ENCODE data around the gene CDKN2AIP.
"Not testable (repeated sequence)": the region's sequence is repeated elsewhere in the genome, so short reads cannot be mapped to it uniquely, and the experiment has no call there.

Gene CDKN2AIP

DNA sequence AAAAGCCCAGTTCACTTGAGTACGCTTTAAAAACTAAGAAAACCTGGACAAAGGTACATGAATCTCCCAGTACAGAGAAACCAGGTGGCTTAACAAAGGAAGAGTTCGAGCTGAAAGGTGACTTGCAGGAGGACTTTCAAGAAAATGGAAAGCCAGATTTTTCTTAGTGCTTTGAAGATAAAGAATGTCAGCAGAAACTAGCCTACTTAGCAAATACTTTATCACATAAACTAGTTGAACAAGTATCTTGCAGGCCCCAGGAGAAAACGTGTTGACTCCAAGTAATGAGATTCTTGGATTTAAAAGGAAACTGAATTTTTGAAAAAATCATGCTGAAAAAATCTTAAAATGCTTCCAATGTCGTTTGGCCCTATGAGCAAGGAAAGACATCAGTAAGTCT is 26.4 kb downstream of the CDKN2AIP start:
- Histone ChIP-seq H3K9me3 (ENCODE audit: control insufficient read depth, insufficient read depth, low read length) (no peaks in the 10 kb centered on the region; the same call in 1 of the 2 replicates), H3K36me3 (ENCODE audit: control insufficient read depth, insufficient read depth, low read length) (no peaks in the 10 kb centered on the region), H3K4me3 (ENCODE audit: low read depth, low read length) (no peak overlapping the region), H3K27me3 (ENCODE audit: control insufficient read depth, insufficient read depth, low read length) (no peaks in the 10 kb centered on the region), H3K9ac (ENCODE audit: low read depth, low read length) (no peak overlapping the region), H3K4me1 (ENCODE audit: control insufficient read depth, insufficient read depth, low read length) (0 out of 2 replicates have a peak, but pooled peaks cover 3% of the 10 kb centered on the region), H3K27ac (ENCODE audit: low read depth, low read length) (no peak overlapping the region)

DNA sequence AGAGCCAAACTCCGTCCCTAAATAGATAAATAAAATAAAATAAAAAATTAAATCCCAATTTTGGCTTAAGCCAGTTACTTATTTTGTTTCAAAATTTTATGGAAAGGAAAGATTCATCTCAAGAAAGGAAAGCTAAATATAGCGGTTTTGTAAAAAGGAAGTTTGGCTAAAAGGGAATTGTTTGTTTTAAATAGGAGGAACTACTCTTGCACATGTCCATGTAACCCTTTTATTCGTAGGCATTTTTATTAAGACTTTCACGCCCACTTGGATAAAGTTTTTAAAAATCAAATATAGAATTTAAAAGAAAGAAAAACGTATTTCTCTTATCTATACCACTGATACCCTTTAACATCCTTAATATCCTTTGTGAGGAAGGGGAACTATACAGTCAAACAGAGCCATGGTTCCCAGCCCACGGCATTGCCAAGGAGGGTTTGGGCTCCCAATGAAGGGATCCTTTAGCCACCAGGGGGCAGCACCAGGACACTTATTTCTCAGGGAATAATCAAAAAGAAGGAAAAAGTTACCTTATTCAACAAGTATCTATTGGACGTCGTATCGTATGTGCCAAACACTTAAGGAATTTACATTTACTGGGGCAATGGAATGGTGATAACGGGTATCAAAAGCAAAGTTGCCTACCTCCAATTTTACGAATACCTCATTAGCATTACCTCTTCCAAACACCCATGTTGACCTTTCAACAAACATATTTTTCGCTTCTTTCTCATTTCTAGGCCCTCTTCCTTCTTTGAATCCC is 27.7 kb downstream of the CDKN2AIP start:
- H3K4me1 ChIP-seq (ENCODE audit: control insufficient read depth, insufficient read depth, low read length): 0 out of 2 replicates have a peak, but pooled peaks cover 3% of the 10 kb centered on the region
- no peak overlapping the region for H3K9ac ChIP-seq (ENCODE audit: low read depth, low read length)
- H3K9me3 ChIP-seq (ENCODE audit: control insufficient read depth, insufficient read depth, low read length): no peaks in the 10 kb centered on the region; the same call in 1 of the 2 replicates
- no peak overlapping the region for H3K4me3 ChIP-seq (ENCODE audit: low read depth, low read length)
- H3K27me3 ChIP-seq (ENCODE audit: control insufficient read depth, insufficient read depth, low read length): no peaks in the 10 kb centered on the region
- H3K27ac ChIP-seq (ENCODE audit: low read depth, low read length): no peak overlapping the region
- H3K36me3 ChIP-seq (ENCODE audit: control insufficient read depth, insufficient read depth, low read length): no peaks in the 10 kb centered on the region

DNA sequence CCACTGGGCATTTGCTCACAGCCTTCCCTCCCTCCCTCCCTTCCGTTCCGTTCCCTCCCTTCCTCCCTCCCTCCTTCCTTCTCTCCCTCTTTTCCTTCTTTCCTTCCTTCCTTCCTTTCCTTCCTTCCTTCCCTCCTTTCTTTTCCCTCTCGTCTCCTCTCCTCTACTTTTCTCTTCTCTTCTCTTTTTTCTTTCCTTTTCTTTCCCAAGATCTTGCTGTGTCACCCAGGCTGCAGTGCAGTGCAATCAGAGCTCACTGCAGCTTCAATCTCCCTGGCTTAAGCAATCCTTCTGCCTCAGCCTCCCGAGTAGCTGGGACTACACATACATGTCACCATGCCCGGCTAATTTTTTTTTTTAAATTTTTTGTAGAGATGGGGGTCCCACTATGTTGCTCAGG is 33.7 kb downstream of the CDKN2AIP start:
- H3K36me3 ChIP-seq (ENCODE audit: control insufficient read depth, insufficient read depth, low read length): no peaks in the 10 kb centered on the region
- H3K27ac ChIP-seq (ENCODE audit: low read depth, low read length): no peak overlapping the region
- H3K9ac ChIP-seq (ENCODE audit: low read depth, low read length): no peak overlapping the region
- H3K4me3 ChIP-seq (ENCODE audit: low read depth, low read length): no peak overlapping the region
- no peaks in the 10 kb centered on the region for H3K27me3 ChIP-seq (ENCODE audit: control insufficient read depth, insufficient read depth, low read length)
- 0 out of 2 replicates have a peak, but pooled peaks cover 3% of the 10 kb centered on the region for H3K4me1 ChIP-seq (ENCODE audit: control insufficient read depth, insufficient read depth, low read length)
- no peaks in the 10 kb centered on the region for H3K9me3 ChIP-seq (ENCODE audit: control insufficient read depth, insufficient read depth, low read length)

DNA sequence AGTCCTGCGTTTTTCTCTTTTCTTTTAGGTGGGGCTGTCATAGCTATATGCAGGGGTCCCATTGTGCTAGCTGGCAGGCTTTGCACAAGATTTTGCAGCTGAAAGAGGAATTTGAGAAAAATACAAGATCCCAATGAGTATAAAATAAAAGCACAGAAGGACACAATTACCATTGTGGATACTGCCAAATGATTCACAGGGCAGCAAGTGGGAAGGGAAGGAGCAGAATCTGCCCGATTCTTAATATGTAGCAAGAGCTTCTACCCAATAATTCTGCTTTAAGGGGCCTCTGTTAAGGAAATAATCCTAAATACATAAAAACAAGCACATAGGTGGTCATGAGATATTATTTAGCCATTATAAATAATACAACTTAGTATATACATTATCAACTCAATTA is 34.5 kb downstream of the CDKN2AIP start:
- Histone ChIP-seq H3K27me3 (ENCODE audit: control insufficient read depth, insufficient read depth, low read length) (no peaks in the 10 kb centered on the region), H3K36me3 (ENCODE audit: control insufficient read depth, insufficient read depth, low read length) (no peaks in the 10 kb centered on the region), H3K4me3 (ENCODE audit: low read depth, low read length) (no peak overlapping the region), H3K9me3 (ENCODE audit: control insufficient read depth, insufficient read depth, low read length) (no peaks in the 10 kb centered on the region), H3K9ac (ENCODE audit: low read depth, low read length) (no peak overlapping the region), H3K4me1 (ENCODE audit: control insufficient read depth, insufficient read depth, low read length) (0 out of 2 replicates have a peak, but pooled peaks cover 3% of the 10 kb centered on the region), H3K27ac (ENCODE audit: low read depth, low read length) (no peak overlapping the region)

DNA sequence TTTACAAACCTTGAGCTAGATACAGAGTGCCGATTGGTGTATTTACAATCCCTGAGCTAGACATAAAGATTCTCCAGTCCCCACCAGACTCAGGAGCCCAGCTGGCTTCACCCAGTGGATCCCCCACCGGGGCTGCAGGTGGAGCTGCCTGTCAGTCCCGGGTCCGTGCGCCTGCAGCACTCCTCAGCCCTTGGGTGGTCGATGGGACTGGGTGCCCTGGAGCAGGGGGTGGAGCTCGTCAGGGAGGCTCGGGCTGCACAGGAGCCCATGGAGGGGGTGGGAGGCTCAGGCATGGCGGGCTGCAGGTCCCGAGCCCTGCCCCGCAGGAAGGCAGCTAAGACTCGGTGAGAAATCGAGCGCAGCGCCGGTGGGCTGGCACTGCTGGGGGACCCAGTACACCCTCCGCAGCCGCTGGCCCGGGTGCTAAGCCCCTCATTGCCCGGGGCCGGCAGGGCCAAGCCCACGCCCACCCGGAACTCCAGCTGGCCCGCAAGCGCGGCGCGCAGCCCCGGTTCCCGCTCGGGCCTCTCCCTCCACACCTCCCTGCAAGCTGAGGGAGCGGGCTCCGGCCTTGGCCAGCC is 38.2 kb downstream of the CDKN2AIP start:
- not testable (repeated sequence) for H3K4me1 ChIP-seq (ENCODE audit: control insufficient read depth, insufficient read depth, low read length); H3K9me3 ChIP-seq (ENCODE audit: control insufficient read depth, insufficient read depth, low read length); H3K36me3 ChIP-seq (ENCODE audit: control insufficient read depth, insufficient read depth, low read length); H3K27me3 ChIP-seq (ENCODE audit: control insufficient read depth, insufficient read depth, low read length); H3K4me3 ChIP-seq (ENCODE audit: low read depth, low read length); H3K27ac ChIP-seq (ENCODE audit: low read depth, low read length); H3K9ac ChIP-seq (ENCODE audit: low read depth, low read length)

DNA sequence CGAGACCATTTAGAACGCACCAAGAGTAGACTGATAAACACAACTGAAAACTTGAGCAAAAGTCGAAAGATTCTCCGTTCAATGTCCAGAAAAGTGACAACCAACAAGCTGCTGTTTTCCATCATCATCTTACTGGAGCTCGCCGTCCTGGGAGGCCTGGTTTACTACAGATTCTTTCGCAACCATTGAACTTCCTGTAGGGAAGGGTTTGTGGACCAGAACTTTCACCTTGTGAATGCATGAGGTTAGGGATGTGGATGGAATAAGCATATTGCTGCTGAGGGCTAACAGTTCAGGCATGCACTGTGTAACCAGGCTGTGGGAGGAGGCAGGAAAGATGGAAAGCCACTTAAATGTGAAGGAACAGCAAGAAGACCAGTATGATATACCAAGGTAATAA is 39.6 kb downstream of the CDKN2AIP start:
- Histone ChIP-seq H3K27me3 (ENCODE audit: control insufficient read depth, insufficient read depth, low read length) (no peaks in the 10 kb centered on the region), H3K9me3 (ENCODE audit: control insufficient read depth, insufficient read depth, low read length) (no peaks in the 10 kb centered on the region), H3K4me1 (ENCODE audit: control insufficient read depth, insufficient read depth, low read length) (0 out of 2 replicates have a peak, but pooled peaks cover under 1% of the 10 kb centered on the region), H3K4me3 (ENCODE audit: low read depth, low read length) (no peak overlapping the region), H3K9ac (ENCODE audit: low read depth, low read length) (no peak overlapping the region), H3K36me3 (ENCODE audit: control insufficient read depth, insufficient read depth, low read length) (no peaks in the 10 kb centered on the region), H3K27ac (ENCODE audit: low read depth, low read length) (no peak overlapping the region)

DNA sequence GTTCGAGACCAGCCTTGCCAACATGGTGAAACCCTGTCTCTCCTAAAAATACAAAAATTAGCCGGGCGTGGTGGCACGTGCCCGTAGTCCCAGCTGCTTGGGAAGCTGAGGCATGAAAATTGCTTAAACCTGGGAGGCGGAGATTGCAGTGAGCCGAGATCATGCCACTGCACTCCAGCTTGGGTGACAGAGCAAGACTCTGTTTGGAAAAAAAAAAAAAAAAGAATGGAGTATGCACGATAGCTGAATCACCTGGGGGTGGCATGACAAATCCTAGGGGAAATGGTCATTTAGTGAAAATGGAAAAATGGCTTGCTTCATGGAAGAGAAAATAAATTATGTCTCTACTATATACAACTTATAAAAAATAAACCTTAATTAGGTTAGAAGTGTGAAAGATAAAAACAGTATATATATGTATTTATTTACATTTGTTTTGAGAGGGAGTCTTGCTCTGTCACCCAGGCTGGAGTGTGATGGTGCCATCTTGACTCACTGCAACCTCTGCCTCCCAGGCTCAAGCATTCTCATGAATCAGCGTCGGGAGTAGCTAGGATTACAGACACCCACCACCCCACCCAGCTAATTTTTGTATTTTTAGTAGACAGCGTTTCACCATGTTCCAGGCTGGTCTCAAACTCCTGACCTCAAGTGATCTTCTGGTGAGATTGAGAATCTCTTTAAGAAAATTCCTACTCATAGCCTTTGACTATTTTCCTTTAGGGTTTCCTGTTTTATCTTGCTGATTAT is 41.1 kb downstream of the CDKN2AIP start:
- no peaks in the 10 kb centered on the region for H3K36me3 ChIP-seq (ENCODE audit: control insufficient read depth, insufficient read depth, low read length)
- H3K9me3 ChIP-seq (ENCODE audit: control insufficient read depth, insufficient read depth, low read length): no peaks in the 10 kb centered on the region
- H3K9ac ChIP-seq (ENCODE audit: low read depth, low read length): no peak overlapping the region
- H3K27ac ChIP-seq (ENCODE audit: low read depth, low read length): no peak overlapping the region
- H3K4me3 ChIP-seq (ENCODE audit: low read depth, low read length): no peak overlapping the region
- no peaks in the 10 kb centered on the region for H3K27me3 ChIP-seq (ENCODE audit: control insufficient read depth, insufficient read depth, low read length)
- no peaks in the 10 kb centered on the region for H3K4me1 ChIP-seq (ENCODE audit: control insufficient read depth, insufficient read depth, low read length)

DNA sequence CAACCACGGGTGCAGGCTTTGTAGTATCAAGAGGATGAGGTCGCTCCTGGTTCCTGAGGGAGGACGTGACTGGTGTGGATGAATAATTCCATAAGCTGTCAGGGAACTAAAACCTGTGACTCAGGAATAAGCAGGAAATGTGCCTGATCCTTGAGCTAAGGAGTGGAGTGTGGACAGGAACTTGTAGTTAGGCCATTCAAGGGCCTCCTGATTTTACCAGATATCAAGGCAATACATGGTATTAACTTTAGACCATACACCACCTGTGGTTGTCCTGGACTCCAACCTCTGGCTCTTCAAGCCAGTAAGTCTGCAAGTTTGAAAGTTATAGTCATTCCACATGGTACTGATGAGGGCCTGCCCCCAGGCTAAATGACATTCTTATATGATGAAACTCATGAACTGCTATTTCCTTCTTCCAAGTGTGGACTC is 48.4 kb downstream of the CDKN2AIP start:
- H3K36me3 ChIP-seq (ENCODE audit: control insufficient read depth, insufficient read depth, low read length): 0 out of 2 replicates have a peak, but pooled peaks cover 3% of the 10 kb centered on the region
- H3K9me3 ChIP-seq (ENCODE audit: control insufficient read depth, insufficient read depth, low read length): no peaks in the 10 kb centered on the region
- no peak overlapping the region for H3K27ac ChIP-seq (ENCODE audit: low read depth, low read length)
- H3K4me1 ChIP-seq (ENCODE audit: control insufficient read depth, insufficient read depth, low read length): peaks cover 12% of the 10 kb centered on the region; the same call in 1 of the 2 replicates
- H3K27me3 ChIP-seq (ENCODE audit: control insufficient read depth, insufficient read depth, low read length): no peaks in the 10 kb centered on the region
- no peak overlapping the region for H3K9ac ChIP-seq (ENCODE audit: low read depth, low read length)
- no peak overlapping the region for H3K4me3 ChIP-seq (ENCODE audit: low read depth, low read length)

DNA sequence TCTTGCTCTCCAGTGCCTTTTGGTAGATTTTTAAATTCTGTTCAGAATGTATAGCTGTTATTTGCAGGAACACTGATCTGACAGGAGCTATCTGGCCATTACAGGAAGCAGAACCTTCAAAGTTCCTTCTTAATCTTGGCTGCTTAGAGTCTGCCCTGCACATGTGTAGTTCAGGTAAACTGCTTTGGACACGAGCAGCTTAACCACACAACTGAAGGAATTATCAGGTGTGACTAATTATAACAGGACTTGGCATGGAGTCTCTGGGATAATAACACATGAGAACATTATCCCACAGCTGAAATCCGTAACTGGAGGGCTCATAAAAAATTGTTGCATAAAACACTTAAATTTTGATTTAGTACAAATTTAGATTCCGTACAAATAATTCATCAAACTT is 48.8 kb downstream of the CDKN2AIP start:
- Histone ChIP-seq H3K9me3 (ENCODE audit: control insufficient read depth, insufficient read depth, low read length) (no peaks in the 10 kb centered on the region), H3K4me1 (ENCODE audit: control insufficient read depth, insufficient read depth, low read length) (peaks cover 12% of the 10 kb centered on the region; the same call in 1 of the 2 replicates), H3K4me3 (ENCODE audit: low read depth, low read length) (no peak overlapping the region), H3K9ac (ENCODE audit: low read depth, low read length) (no peak overlapping the region), H3K36me3 (ENCODE audit: control insufficient read depth, insufficient read depth, low read length) (0 out of 2 replicates have a peak, but pooled peaks cover 3% of the 10 kb centered on the region), H3K27me3 (ENCODE audit: control insufficient read depth, insufficient read depth, low read length) (no peaks in the 10 kb centered on the region), H3K27ac (ENCODE audit: low read depth, low read length) (no peak overlapping the region)

DNA sequence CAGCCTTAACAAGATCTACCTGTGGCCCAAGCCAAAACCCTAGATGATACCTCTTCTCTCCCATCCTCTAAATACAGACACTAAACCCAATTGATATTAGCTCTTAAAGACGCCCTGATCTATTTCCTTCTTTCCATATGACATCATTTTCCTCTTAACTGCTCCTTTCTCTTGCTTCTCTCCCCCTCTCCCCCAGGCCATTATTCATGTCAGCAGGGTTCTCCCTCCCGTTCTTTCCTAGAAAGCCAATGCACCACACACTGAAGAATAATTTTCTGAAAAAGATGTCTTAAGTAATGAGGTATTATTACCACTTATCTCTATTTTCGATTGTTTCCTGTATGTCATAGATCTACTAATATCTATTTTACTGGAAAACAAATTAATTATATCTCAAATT is 50.7 kb downstream of the CDKN2AIP start:
- H3K36me3 ChIP-seq (ENCODE audit: control insufficient read depth, insufficient read depth, low read length): 0 out of 2 replicates have a peak, but pooled peaks cover 3% of the 10 kb centered on the region
- H3K4me3 ChIP-seq (ENCODE audit: low read depth, low read length): no peak overlapping the region
- no peak overlapping the region for H3K27ac ChIP-seq (ENCODE audit: low read depth, low read length)
- H3K27me3 ChIP-seq (ENCODE audit: control insufficient read depth, insufficient read depth, low read length): no peaks in the 10 kb centered on the region
- H3K9ac ChIP-seq (ENCODE audit: low read depth, low read length): no peak overlapping the region
- peaks cover 12% of the 10 kb centered on the region; the same call in 1 of the 2 replicates for H3K4me1 ChIP-seq (ENCODE audit: control insufficient read depth, insufficient read depth, low read length)
- H3K9me3 ChIP-seq (ENCODE audit: control insufficient read depth, insufficient read depth, low read length): no peaks in the 10 kb centered on the region
